ENCODE data around the gene CHST12.

The CHST12 gene

DNA sequence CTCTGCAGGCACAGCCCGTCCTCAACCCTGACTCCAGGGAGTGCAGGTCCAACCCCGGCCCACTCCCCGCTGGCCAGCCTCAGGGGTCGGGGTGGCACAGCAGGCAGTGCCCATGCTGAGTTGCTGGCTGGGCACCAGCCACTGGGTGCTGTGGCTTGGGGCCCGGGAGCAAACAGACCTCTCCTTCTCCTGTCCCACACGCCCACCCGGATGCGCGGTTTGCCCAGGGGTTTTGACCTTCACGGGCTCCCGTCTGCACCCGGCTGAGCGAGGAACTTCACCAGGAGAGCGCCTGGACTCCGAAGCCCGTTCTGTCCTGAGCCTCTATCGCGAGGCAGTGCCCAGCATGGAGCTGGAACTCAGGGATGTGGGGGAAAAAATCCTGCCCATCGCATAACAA, 75.4 kb downstream of the CHST12 start:
- H3K4me1 Mint-ChIP-seq (ENCODE audit: low read depth), result no peaks in the 10 kb centered on the region
- no peak overlapping the region for H3K27ac Mint-ChIP-seq
- no peak overlapping the region for H3K4me3 Mint-ChIP-seq
- no peaks in the 10 kb centered on the region for H3K27me3 Mint-ChIP-seq
- H3K9me3 Mint-ChIP-seq (ENCODE audit: low read depth), result no peaks in the 10 kb centered on the region
- no peaks in the 10 kb centered on the region for H3K36me3 Mint-ChIP-seq

DNA sequence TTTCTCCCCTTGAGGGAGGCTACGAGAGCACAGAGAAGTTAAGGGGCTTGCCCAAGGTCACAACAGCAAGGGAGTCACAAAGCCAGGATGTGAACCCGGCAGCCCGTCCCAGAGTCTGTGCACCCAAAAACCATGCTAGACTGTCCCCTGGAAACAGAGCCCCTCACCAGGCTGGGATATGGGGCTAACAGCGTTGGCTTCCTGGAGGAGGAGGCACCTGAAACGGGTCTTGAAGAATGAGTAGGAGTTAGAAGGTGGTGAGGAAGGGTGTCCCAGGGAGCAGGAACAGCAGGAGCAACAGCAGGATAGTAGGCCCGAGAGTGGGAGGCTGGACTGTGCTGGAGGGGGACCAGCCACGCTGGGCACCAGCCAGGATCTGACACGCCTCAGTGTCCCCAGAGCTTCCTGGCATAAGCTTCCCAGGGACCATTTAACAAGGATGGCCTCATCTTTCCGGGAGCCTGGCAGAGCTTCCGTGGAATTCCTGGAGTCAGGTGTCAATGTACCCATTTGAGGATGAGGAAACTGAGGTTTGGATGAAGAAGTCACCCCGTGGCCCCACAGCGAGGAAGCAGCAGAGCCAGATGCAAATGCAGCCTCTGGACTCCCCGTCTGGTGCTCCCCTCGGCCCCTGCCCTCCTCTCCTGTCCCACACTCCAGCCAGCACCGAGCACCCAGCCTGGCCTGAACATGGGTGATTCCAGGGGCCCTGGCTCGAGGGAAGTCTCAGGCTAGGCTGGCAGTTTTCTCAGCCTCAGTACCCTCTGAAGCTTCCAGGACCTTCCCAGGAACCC, 76.1 kb downstream of the CHST12 start:
- H3K27me3 Mint-ChIP-seq, result no peaks in the 10 kb centered on the region
- H3K36me3 Mint-ChIP-seq, result no peaks in the 10 kb centered on the region
- H3K4me3 Mint-ChIP-seq, result no peak overlapping the region
- H3K4me1 Mint-ChIP-seq (ENCODE audit: low read depth), result no peaks in the 10 kb centered on the region
- H3K9me3 Mint-ChIP-seq (ENCODE audit: low read depth), result no peaks in the 10 kb centered on the region
- no peak overlapping the region for H3K27ac Mint-ChIP-seq

DNA sequence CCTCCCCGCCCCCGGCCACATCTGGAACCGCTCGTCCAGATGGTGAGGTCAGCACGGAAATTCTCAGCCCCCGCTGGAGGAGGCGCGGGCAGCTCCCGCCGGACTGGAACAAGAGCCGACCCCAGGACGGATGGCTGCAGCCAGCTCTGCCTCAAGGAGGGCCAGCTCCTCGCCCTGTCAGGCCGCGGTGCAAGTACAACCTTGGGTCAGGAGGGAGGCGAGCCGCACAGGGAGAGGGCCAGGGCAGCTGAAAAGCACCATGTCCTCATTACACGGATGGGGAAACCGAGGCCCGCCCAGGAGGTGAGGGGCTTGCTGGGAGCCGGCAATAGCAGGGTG, 76.6 kb downstream of the CHST12 start:
- Mint-ChIP-seq H3K36me3 (no peaks in the 10 kb centered on the region), H3K27me3 (no peaks in the 10 kb centered on the region), H3K27ac (no peak overlapping the region), H3K4me1 (ENCODE audit: low read depth) (no peaks in the 10 kb centered on the region), H3K4me3 (no peak overlapping the region), H3K9me3 (ENCODE audit: low read depth) (no peaks in the 10 kb centered on the region)

DNA sequence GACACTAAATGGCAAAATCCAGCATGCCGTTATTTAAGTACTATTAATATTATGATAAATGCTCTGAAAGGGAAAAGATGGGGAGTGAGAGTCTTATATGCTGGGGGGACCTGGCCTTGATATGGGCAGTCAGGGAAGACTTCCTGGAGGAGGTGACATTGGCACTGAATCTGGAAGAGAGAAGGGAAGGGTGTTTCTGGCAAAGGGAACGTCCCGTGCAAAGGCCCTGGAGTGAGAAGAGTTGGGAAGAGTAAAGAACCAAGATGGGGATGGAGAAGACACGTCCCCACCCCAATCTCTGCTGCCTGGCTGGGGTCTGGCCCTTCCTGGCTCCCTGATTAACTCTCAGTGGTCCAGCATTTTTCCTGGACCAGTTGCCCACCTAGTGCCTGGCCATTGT, 77.8 kb downstream of the CHST12 start:
- Mint-ChIP-seq H3K9me3 (ENCODE audit: low read depth) (no peaks in the 10 kb centered on the region), H3K36me3 (no peaks in the 10 kb centered on the region), H3K4me1 (ENCODE audit: low read depth) (no peaks in the 10 kb centered on the region), H3K27me3 (no peaks in the 10 kb centered on the region), H3K4me3 (no peak overlapping the region), H3K27ac (no peak overlapping the region)

DNA sequence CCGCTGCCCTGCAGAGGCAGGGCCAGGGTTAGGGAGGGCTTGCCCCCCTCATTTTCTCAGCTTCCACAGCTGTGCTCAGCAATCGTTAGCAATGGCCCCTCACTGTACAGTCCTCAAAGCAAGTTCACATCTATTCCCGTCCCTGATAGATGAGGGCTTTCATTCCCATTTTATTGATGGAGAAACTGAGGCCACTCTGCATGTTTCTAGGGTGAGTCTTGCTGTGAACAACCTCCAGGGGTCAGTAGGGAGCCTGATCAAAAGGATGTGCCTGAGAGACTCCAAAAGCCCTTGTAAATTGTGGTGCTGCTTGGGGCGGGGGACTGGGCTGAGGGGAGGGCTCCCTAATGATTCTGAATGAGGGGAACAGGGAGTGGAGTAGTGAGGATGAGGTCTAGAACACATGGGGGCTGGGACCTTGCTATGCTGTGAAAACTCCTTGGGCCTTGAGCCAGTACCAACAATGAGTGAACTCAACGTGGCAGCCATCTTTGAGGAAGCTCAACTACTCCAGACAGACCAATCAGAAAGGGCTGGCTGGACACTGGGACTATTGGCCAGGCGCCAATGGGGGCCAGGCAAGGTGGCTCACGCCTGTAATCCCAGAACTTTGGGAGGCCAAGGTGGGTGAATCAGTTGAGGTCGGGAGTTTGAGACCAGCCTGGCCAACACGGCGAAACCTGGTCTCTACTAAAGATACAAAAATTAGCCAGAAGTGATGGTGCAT, 79.5 kb downstream of the CHST12 start:
- no peaks in the 10 kb centered on the region for H3K27me3 Mint-ChIP-seq
- no peak overlapping the region for H3K4me3 Mint-ChIP-seq
- H3K9me3 Mint-ChIP-seq (ENCODE audit: low read depth), result no peaks in the 10 kb centered on the region
- no peaks in the 10 kb centered on the region for H3K36me3 Mint-ChIP-seq
- H3K27ac Mint-ChIP-seq, result no peak overlapping the region
- no peaks in the 10 kb centered on the region for H3K4me1 Mint-ChIP-seq (ENCODE audit: low read depth)

DNA sequence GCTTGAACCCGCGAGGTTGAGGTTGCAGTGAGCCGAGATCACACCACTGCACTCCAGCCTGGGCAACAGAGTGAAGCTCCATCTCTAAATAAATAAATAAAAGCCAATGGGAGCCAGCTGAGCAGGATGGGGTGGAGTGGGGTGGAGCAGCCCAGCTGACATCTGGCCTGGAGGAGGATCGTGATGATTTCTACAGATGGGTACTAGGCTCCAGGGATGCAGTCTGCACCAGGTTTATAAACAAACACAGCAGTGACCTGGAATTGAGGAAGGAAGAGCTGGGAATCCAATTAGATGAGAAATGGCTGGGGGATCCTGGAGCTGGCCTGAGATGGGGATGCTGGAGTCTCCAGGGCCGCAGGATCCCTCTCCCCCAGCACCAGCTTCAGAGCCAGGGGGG, 80.1 kb downstream of the CHST12 start:
- H3K4me1 Mint-ChIP-seq (ENCODE audit: low read depth), result no peaks in the 10 kb centered on the region
- H3K9me3 Mint-ChIP-seq (ENCODE audit: low read depth), result no peaks in the 10 kb centered on the region
- no peaks in the 10 kb centered on the region for H3K27me3 Mint-ChIP-seq
- H3K36me3 Mint-ChIP-seq, result no peaks in the 10 kb centered on the region
- no peak overlapping the region for H3K4me3 Mint-ChIP-seq
- H3K27ac Mint-ChIP-seq, result no peak overlapping the region

DNA sequence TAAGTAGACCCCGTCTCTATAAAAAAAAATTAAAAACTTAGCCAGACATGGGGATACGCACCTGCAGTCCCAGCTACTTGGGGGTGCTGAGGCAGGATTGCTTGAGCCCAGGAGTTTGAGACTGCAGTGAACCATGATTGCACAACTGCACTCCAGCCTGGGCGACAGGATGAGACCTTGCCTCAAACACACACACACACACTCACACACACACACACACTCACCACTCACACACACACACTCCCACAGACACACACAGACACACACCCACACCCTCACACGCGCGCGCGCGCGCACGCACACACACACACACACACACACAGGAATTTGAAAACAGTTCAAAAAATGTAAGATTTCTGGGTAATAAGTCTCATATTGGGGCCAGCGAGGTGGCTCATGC, 81.5 kb downstream of the CHST12 start:
- Mint-ChIP-seq H3K27ac (no peak overlapping the region), H3K27me3 (no peaks in the 10 kb centered on the region), H3K4me3 (no peak overlapping the region), H3K36me3 (no peaks in the 10 kb centered on the region), H3K9me3 (ENCODE audit: low read depth) (no peaks in the 10 kb centered on the region), H3K4me1 (ENCODE audit: low read depth) (no peaks in the 10 kb centered on the region)

DNA sequence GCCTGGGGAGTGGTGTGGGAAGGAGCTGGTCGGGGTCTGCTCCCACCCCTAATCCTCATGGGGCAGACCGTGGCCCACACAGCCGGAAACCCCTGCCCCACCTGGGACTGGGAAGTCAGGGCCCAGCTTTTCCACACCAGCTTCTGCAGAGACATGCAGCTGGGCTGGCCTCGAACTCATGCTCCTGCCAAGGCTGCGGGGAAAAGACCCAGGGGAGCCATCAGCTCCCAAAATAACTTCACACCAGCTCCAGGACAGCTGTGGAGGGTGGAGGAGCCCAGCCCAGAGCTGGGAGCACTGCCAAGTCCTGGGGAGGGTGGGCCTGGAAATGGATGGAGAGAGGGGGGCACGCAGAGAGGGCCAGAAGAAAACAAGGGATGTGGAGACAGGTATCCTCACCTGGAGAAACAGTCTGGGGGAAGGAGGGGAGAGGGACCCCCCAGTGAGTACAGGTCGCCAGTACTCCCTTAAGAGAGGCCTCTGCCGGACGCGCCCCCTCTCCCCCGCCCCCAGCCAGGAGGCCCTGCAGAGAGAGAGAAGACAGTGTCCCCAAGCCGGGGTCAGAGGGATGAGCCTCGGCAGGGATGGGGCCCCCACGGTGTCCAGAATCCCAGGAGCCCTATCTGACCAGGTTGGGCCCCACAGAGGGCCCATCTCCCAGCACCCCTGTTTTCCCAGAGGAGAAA, 84.3 kb downstream of the CHST12 start:
- Mint-ChIP-seq H3K27me3 (no peaks in the 10 kb centered on the region), H3K36me3 (no peaks in the 10 kb centered on the region), H3K4me3 (no peak overlapping the region), H3K27ac (no peak overlapping the region), H3K4me1 (ENCODE audit: low read depth) (no peaks in the 10 kb centered on the region), H3K9me3 (ENCODE audit: low read depth) (no peaks in the 10 kb centered on the region)

DNA sequence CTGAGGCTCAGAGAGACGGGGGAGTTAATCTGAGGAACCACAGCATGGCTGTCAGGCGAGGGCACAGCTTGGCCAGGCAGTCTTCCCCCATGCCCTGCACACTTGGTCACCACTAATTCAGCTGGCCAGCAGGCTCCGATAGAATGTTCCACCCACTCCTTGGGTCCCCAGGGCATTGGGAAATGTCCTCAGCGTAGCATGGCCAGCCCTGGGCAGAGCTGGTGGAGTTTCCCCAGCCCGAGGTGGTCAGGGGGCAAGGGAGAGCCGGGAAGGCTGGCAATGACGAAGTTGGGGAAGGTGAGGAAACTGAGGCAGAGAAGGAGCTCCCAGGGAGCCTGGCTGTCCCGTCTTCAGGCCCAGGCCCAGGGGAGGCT, 84.8 kb downstream of the CHST12 start:
- Mint-ChIP-seq H3K9me3 (ENCODE audit: low read depth) (no peaks in the 10 kb centered on the region), H3K27me3 (no peaks in the 10 kb centered on the region)

DNA sequence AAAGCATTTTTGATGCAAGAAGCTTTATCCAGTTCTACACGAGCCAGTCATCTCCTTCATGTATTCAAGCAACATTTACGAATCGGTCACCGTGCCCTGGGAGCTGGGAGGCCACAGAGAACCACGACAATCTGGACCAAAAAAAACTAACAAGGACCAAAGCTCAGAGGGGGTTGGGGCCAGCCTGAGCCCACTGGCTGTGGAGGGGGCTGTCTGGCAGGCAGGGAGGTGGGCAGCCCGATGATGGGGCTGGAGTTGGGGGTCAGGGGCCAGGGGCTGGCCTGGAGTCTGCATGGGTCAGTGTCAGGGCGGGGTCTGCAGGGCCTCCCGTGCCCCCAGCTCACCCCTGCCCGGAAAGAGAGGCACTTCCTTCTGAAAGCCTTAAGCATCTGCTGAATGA, 85.3 kb downstream of the CHST12 start:
- H3K27ac Mint-ChIP-seq, result no peak overlapping the region
- H3K27me3 Mint-ChIP-seq, result no peaks in the 10 kb centered on the region
- no peaks in the 10 kb centered on the region for H3K4me1 Mint-ChIP-seq (ENCODE audit: low read depth)
- H3K4me3 Mint-ChIP-seq, result no peak overlapping the region
- no peaks in the 10 kb centered on the region for H3K36me3 Mint-ChIP-seq
- no peaks in the 10 kb centered on the region for H3K9me3 Mint-ChIP-seq (ENCODE audit: low read depth)

More for the DNA sequence above, 84.8 kb downstream of the CHST12 start:
- no peak overlapping the region for H3K27ac Mint-ChIP-seq
- H3K4me1 Mint-ChIP-seq (ENCODE audit: low read depth), result no peaks in the 10 kb centered on the region
- no peak overlapping the region for H3K4me3 Mint-ChIP-seq
- no peaks in the 10 kb centered on the region for H3K36me3 Mint-ChIP-seq

DNA sequence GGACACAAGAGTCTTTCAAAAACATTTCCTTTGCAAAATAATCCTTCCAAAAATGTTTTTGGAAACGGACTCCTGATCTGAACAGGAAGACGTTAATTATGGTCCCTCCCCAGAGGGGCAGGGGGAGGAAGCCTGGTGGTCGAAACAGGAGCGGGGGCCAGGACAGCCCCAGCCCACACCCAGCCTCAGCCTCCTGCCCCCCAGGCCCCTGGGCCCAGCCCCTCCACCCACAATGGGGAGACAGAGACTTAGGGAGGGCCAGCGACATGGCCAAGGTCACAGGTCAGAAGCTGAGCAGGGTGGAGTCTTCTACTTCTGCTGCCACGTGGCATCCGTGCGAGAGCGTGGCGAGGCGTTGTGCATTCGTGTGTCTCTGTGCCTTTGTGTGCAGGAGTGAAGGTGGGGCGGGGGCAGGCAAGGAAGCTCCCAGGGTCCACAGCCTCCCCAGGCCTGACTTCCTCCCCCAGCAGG, 86.8 kb downstream of the CHST12 start:
- Mint-ChIP-seq H3K27me3 (no peaks in the 10 kb centered on the region), H3K9me3 (ENCODE audit: low read depth) (no peaks in the 10 kb centered on the region), H3K27ac (no peak overlapping the region), H3K4me3 (no peak overlapping the region), H3K4me1 (ENCODE audit: low read depth) (no peaks in the 10 kb centered on the region), H3K36me3 (no peaks in the 10 kb centered on the region)

DNA sequence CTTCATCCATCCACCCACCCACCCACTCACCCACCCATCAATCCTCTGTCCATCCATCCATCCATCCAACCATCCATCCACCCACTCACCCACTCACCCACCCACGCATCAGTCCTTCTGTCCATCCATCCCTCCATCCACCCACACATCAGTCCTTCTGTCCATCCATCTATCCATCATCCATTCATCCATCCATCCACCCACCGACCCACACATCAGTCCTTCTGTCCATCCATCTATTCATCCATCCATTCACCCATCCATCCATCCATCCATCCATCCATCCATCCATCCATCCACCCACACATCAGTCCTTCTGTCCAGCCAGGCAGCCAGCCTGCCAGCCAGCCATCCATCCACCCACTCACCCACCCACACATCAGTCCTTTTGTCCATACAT, 88.6 kb downstream of the CHST12 start:
- H3K4me1 Mint-ChIP-seq (ENCODE audit: low read depth), result no peaks in the 10 kb centered on the region
- no peaks in the 10 kb centered on the region for H3K27me3 Mint-ChIP-seq
- H3K36me3 Mint-ChIP-seq, result no peaks in the 10 kb centered on the region
- no peak overlapping the region for H3K4me3 Mint-ChIP-seq
- no peaks in the 10 kb centered on the region for H3K9me3 Mint-ChIP-seq (ENCODE audit: low read depth)
- no peak overlapping the region for H3K27ac Mint-ChIP-seq

DNA sequence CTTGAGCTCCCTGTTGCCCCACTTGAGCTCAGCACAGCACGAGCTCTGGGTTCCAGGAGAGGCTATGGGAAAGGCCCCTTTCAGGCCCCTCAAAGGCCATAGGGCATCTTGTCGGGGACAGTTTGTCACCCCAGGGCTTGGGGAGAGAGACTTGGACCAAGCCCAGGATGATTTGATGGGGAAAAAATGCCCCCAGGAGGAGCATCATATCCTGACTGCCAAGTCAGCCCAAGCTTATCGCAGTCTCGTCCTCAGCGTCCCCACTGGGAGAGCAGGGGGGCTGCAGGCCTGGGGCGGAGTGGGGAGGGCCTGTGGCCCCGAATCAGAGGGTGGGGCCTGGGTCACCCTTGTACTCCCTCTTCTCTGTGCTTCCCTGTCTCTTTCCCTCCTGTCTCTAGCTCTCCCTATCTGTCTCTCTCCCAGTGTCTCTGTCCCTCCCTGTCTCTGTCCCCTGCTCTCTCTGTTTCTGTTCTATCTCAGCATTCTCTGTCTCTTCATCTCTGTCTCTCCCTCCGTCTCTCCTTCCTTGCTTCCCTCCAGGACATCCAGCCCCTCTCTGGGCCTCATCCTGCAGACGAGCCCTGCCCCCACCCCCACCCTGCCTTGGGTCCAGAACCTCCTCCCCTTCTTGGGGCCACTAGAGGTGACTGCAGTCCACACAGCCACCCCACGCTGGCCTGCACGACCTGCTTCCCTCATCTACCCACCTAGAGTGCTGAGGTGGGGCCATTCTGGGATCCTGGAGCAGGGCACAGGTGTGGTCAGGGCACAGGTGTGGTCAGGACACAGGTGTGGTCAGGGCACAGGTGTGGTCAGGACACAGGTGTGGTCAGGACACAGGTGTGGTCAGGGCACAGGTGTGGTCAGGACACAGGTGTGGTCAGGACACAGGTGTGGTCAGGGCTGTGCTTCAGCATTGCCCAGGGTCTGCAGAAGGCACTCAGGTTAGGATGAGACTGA, 90.1 kb downstream of the CHST12 start:
- H3K9me3 Mint-ChIP-seq (ENCODE audit: low read depth), result no peaks in the 10 kb centered on the region
- no peaks in the 10 kb centered on the region for H3K27me3 Mint-ChIP-seq

DNA sequence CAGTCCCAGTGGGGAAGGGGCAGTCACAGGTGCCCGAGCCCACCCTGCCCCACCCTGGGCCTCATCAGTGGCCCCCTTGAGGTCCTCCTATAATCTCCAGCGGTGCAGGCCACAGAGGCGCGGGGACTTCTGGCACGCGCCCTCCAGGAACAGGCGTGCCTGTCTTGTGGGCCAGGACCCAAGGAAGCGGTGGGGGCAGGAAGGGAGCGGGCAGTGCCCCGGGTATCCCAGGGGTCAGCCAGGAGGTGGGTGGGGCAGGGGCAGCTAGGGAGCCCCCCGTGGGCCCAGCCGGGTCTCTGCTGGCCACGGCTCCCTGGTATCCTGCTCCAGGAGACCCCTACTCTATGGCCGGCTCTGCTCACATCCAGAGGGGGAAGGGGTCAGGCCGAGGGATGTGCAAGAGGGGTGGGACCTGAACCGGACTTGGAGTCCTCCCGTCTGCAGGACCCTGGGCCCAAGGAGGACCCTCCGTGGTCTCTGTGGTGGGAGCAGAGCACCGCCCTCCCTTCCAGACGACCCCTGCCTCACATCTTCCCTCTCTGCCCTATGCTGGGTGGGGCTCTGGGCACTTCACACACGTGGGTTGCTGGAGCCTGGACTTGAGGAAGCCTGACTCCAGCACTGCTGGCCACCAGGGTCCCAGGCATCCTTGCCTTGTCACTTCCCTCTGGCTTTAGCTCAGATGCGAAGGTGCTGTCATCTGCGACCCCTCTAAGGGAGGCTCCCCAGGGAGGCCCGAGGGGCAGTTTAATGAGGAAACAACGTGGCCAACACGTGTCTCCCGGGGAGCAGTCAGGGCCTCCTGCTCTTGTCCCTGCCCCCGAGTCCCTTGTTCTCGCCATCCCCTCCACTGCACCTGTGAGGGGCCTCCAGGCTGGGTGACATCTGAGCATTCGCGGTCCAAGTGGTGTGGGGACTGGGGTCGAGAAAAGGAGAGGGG, 91.0 kb downstream of the CHST12 start:
- no peaks in the 10 kb centered on the region for H3K4me1 Mint-ChIP-seq (ENCODE audit: low read depth)
- no peaks in the 10 kb centered on the region for H3K36me3 Mint-ChIP-seq
- no peaks in the 10 kb centered on the region for H3K27me3 Mint-ChIP-seq
- H3K27ac Mint-ChIP-seq, result no peak overlapping the region
- H3K9me3 Mint-ChIP-seq (ENCODE audit: low read depth), result no peaks in the 10 kb centered on the region
- H3K4me3 Mint-ChIP-seq, result no peak overlapping the region

More for the DNA sequence above, 90.1 kb downstream of the CHST12 start:
- Mint-ChIP-seq H3K27ac (no peak overlapping the region), H3K36me3 (no peaks in the 10 kb centered on the region), H3K4me1 (ENCODE audit: low read depth) (no peaks in the 10 kb centered on the region), H3K4me3 (no peak overlapping the region)
